Fibroblast of the conjunctiva (primary cell): ENCODE measurements around the gene HECTD4.
"Not testable (repeated sequence)": the region's sequence is repeated elsewhere in the genome, so short reads cannot be mapped to it uniquely, and the experiment has no call there.

Experiments
- DNase-seq: peaks from one replicate; pipeline ENCODE4 v3.0.0-alpha.2; 2010; ENCODE audit warnings: low read depth

The HECTD4 gene

DNA sequence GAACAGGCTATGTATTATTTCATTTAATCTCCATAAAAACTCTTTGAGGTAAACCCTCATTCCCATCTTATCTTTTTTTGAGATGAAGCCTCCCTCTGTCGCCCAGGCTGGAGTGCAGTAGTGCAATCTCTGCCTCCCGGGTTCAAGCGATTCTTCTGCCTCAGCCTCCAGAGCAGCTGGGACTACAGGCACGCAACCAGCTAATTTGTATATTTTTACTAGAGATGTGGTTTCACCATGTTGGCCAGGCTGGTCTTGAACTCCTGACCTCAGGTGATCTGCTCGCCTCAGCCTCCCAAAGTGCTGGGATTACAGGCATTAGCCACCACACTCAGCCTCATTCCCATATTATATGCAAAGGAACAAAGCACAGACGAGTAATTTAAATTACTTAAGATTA, 25.5 kb upstream of the HECTD4 start:
- DNase-seq = not testable (repeated sequence)

DNA sequence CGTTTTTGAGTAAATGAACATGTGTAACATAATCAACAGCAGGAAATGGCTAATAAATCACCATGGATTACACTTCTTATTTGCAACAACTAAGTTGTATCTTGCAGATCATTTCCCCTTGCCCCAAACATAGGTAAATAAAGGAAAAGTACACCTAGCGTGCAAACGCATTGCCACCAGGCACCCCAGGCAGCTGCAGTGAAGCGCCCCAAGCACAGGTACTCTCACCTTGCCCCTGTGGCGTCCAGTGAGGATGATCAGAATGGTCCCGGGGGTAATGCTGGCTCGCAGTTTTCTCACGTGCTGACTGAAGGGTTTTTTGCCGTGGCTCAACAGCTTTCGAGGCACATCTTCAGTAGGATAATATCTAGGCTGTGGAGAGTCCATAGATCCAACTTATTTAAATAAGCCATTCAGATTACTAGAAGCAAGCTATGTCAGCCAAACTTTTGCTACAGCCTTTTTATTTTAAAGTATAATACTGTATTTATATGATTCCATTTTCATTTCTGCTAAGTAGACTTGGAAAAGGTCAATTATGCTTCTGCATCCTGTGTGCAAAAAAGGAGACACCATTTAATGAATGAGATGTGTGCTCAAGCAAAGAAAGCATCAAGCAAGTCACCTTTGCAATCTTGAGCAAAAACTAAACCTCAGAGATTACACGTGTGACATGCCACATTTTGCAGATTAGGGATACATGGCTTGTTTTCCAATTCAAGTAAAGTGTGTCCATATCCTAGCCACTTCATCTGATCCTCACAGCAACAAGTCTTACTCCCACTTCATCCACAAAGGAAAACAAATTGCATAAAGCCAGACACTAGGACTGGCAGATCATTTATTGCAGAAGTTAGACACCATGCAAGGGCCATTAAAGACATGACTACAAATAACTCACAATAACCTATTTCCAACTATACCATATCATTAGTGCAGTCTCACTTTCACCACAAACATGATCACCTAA, 24.6 kb upstream of the HECTD4 start:
- no peak for DNase-seq

DNA sequence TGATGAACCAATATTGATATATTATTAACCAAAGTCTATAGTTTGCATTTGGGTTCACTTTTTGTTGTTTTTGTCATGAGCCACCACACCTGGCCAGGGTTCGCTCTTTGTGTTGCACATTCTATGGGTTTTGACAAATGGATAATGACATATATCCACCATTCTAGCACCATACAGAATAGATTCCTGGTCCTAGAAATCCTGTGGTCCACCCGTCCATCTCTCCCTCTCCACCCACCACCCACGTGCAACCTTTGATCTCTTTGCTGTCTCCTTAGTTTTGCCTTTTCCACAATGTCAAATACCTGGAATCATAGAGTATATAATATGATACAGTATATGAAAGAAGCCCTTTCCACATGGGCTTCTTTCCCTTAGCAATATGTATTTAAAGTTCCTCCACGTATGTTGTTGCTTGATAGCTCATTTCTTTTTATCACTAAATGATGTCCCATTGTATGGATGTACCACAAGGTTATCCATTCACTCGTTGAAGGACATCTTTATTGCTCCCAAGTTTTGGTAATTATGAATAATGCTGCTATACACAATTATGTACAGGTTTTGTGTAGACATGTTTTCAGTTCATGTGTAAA, 19.8 kb upstream of the HECTD4 start:
- DNase-seq = no peak

DNA sequence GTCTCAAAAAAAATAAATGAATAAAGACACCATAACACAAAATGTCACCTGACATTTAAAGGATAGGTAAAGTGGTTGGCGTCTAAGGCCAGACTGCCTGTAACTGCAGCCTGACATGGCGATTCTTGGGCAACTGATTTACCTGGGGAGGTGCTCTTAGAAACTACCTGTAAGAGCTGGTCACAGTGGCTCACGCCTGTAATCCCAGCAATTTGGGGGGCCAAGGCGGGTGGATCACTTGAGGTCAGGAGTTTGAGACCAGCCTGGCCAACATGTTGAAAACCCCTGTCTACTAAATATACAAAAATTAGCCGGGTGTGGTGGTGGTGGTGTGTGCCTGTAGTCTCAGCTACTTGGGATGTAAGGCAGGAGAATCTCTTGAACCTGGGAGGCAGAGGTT, 18.8 kb upstream of the HECTD4 start:
- no peak for DNase-seq

DNA sequence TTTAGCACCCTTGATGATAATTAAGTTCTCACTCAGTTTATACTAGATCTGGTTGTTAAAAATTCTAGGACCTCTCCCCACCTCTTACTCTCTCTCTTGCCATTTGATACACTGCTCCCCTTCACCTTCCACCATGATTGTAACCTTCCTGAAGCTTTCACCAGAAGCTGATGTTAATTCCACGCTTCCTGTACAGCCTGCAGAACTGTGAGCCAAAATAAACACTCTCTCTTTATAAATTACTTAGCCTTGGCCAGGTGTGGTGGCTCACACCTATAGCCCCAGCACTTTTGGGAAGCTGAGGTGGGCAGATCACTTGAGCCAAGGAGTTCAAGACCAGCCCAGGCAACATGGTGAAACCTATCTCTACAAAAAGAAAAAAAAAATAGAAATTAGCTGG, 11.1 kb upstream of the HECTD4 start:
- DNase-seq = no peak

DNA sequence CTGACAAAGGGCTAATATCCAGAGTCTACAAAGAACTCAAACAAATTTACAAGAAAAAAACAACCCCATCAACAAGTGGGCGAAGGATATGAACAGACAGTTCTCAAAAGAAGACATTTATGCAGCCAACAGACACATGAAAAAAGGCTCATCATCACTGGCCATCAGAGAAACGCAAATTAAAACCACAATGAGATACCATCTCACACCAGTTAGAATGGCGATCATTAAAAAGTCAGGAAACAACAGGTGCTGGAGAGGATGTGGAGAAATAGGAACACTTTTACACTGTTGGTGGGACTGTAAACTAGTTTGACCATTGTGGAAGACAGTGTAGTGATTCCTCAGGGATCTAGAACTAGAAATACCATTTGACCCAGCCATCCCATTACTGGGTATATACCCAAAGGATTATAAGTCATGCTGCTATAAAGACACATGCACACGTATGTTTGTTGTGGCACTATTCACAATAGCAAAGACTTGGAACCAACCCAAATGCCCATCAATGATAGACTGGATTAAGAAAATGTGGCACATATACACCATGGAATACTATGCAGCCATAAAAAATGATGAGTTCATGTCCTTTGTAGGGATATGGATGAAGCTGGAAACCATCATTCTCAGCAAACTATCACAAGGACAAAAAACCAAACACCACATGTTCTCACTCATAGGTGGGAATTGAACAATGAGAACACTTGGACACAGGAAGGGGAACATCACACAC, 7.9 kb upstream of the HECTD4 start:
- DNase-seq = not testable (repeated sequence)

DNA sequence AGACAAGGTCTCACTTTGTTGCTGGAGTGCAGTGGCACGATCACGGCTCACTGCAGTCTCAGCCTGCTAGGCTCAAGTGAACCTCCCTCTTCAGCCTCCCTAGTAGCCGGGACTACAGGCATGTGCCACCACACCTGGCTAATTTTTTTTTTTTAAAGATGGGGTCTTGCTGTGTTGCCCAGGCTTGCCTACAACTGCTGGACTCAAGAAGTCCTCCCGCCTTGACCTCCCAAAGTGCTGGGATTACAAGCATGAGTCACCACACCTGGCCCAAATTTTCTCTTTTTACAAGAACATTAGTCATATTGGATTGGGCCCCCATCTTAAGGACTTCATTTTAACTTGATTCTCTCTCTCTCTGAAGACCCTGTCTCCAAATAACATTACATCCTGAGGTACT, 7.0 kb upstream of the HECTD4 start:
- DNase-seq = no peak

DNA sequence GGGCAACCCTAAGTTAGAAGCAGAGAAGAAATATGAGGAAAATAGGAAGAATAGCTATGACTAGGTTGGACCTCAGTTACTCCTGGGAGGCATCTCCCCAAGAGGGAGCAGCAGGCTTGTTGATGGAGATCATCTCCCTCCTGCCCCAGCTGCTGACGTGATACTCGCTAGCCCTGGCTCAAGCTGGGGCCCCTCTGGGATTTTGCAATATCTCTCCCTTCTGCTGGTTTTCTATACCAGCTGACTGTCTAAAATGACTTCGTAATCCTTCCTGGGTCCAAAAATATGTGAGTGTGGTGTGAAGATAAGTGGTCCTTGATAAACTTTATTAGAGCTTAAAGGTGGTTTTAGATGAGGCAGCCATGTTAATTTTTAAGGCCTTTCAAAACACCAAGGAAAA, 4.5 kb upstream of the HECTD4 start:
- peak; percentile 49 for DNase-seq

DNA sequence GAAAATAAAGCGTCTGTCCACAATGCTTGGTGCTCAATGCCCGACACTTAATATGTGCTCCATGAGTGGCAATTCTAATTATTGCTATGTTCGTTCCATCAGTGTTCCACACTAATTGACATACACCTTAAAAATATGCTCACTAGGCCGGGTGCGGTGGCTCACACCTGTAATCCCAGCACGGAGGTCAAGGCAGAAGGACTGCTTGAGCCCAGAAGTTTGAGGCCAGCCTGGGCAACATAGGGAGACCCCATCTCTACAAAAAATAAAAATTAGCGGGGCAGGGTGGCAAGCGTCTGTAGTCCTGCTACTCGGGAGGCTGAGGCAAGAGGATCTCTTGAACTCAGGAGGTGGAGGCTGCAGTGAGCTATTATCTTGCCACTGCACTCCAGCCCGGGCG, 635 bp upstream of the HECTD4 start:
- no peak for DNase-seq

DNA sequence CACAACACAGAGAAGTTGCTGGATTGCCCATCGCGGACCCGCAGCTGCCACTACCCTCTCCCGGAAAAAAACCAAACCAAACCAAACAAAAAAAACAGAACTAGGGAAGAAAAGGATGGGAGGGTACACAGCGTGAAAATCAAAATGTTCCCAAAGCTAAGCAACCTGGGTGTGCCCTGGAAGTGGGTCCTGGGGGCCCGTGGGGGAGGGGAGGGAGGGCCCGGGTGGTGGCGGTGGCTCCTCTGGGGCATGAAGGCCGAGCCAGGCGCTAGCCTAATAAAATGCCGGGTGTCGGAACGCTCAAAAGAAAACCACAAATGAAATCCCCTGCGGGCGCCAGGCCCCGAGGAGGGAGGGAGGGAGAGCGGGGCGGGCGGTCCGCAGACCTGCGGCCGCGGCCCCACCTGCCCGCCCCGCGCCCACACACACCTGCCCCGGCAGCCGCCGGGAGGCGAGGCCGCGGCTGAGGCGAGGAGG, 787 bp downstream of the HECTD4 start:
- DNase-seq = no peak

DNA sequence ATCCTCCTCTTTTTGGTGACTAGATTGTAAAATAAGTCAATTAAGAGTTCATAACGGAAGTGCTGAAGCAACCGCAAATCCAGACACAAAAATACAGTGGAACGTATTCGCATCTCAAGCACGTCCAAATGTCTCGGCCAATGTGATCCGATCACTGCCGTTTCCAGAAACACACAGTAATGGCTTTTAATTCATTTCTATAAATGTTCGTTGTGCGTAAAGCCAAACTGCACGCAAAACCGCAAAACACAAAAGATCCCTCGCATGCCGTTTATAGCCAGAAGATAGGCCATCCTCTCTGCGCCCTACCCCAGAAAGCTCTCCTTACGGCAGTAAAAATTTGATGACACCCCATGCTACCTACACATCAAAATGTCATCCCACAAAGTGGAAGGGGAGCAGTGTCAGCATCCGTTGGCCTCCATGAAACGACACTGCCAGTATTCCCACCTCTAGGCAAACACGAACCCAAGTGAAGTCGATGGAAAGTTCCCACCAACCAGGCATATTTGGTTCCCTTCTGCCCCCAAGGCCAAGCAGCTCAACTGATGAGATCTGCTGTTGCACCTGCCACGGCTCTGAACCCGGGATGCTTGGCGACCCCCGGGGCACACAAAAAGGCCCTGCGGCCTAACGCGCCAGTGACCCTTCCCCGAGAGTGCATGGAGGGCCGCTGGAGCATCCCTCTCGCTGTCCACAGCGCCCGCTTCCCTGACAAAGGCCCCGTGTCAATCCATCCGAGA, 1.4 kb downstream of the HECTD4 start:
- DNase-seq = no peak

DNA sequence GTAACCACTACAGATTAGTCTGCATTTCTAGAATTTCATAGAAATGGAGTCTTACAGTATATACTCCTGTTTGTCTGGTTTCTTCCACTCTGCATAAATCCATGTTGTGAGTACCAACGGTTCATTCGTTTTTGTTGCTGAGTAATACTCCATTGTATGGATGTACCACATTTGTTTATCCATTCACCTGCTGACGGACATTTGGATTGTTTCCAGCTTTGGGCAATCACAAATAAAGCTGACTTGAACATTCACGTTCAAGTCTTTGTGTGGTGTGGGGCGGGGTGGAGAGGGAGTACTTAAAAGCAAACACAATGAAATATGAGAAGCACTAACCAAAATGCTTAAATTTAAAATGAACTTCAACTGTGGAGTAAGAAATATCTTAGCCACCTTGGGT, 7.1 kb downstream of the HECTD4 start:
- no peak for DNase-seq

DNA sequence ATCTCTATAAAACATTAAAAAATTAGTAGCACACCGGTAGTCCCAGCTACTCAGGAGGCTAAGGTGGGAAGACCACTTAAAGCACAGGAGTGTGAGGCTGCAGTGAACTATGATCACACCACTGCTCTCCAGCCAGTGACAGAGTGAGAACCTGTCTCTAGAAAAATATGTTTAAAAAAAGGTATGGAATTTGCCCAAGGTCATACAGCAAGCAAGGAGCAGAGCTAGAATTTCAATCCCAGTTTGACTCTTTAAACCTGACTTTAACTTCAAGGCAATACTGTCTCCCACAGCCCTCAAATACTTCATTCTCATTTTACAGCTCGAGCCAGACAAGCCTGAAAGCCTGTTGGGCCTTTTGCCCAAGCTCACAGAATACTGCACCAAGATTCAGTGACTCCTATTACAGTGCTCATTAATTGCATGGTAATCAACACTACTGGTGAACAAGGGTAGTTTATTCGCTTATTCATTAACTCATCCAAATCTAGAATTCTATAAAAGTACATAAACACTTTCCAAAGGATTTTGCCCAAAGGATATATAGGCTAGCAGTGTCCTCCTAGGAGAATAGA, 8.0 kb downstream of the HECTD4 start:
- no peak for DNase-seq

DNA sequence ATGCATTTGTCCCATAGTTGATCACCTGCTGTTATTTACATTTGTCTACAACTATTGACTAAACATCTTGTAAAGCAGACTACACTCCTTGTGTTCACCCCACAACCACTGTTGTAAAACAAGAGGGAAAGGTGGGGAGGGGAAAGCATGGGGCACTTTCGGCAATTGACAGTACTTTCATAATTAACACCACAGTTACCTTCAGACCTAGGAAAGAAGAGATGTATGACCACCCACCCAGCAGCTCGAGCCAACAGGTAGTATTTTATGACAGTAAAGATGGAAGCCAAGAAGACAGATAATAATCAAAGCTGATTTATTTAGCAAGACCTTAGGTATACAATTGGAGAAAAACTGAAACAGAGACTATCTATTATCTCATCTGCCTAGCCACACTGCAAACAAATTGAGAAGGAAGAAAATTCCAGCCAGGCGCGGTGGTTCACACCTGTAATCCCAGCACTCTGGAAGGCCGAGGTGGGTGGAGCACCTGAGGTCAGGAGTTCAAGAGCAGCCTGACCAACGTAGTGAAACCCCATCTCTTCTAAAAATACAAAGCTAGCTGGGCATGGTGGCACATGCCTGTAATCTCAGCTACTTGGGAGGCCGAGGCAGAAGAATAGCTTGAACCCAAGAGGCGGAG, 11.2 kb downstream of the HECTD4 start:
- DNase-seq = no peak

DNA sequence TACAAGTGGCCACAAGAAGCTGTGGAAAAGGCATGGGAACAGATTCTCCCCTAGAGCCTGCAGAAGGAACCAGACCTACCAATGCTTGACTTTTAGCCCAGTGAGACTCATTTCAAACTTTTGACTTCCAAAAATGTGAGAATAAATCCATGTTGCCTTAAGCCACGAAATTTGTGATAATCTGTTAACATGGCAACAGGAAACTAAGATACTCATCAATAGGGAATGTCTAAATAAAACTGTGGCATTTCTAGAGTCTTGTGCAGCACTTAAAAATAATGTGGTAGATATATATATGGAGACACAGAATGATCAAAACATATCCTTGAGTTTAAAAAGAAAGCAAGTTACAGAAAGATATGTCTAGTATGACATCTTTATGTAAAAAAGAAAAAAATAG, 12.0 kb downstream of the HECTD4 start:
- DNase-seq = no peak

DNA sequence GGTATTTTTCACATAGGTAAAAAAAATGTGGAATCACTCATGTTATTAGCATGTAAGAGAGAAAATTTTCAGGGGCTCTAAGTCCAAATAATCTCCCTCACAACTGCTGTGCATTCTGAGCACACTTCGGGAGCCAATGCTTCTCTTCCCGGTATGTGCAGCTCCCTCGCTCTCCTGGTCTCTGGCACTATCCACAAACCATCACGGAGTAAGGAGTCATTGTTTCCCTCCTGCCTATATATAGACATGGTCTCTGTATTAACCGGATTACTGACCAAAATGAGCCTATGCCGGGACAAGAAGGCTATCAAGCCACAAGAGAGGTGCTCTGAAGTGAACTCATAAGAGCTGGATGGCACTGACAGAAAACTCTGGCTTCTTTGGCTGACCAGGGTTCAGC, 13.4 kb downstream of the HECTD4 start:
- no peak for DNase-seq

DNA sequence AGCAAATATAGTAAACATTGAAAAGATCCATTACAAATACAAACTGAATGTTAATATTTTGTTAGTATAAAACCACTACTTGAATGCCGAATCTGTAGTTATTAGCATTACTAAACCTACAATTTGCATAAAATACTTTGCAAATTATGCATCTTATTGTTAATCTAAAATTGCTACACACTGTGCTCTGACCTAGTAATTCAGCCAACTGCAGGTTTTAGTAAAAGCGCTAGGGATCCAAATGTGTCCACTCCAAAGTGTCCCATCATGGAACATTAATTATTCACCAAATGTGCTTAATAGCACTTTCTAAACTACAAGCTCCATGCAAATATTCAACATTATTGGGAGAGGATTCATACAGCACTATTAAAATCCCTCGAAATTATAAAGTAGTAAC, 14.3 kb downstream of the HECTD4 start:
- no peak for DNase-seq

DNA sequence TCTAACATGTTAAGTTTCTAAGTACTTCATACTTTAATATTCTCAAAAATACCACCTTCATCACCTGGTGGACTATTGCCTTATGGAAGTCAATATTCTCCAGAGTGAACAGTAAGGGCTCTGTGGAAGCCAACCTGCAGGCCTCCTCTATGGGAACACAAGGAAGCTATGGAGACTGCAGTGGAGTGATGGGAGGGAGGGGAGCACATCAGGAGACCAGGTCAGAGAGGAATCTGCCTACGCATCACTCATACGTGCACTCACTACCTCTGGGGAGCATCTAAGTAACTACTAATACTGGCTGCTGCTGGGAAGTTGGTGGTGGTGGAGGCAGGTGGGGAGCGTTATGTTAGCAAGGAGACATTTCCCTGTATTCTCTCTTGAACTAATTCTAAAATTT, 19.9 kb downstream of the HECTD4 start:
- DNase-seq = no peak

DNA sequence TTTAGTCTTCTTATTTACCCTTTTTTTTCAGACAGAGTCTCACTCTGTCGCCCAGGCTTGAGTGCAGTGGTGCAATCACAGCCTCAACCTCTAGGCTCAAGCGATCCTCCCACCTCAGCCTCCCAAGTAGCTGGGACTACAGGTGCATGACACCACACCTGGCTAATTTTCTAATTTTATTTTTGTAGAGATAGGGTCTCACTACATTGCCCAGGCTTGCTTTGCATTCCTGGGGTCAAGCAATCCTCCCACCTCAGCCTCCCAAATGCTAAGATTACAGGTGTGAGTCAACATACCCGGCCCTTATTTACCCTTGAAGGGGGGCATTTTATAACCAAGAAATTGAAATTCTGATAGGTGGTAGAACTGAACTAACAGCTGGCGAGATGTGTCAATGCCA, 21.0 kb downstream of the HECTD4 start:
- DNase-seq = no peak

DNA sequence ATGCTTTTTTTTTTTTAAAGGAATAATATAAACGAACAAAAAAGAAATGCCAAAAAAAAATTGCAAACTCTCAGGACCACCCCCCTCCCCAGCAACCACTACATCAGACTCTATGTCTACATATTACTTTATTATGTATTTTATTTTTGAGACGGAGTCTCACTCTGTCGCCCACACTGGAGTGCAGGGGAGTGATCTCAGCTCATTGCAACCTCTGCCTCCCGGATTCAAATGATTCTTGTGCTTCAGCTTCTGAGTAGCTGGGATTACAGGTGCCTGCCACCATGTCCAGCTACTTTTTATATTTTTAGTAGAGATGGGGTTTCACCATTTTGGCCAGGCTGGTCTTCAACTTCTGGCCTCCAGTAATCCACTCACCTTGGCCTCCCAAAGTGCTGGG, 22.9 kb downstream of the HECTD4 start:
- no peak for DNase-seq

DNA sequence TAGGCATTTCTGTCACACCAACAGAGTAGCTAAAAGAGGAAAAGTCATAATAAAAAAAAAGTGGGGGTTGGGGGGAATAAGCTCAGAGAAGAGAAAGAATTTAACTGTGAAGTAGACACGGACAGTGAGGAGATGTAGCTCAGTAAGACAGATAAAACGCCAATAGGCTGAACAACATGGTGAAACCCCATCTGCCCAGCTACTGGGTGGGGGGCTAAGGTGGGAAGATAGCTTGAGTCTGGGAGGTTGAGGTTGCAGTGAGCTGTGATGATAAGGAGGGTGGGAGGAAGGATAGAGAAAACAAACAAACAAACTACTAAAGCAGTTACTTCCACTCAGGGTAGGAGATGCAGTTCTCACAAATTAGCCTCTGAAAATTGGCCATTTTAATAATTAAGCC, 25.0 kb downstream of the HECTD4 start:
- no peak for DNase-seq
